Suprapubic skin (tissue), 4 donors: ENCODE results near the gene PPP1R27. TPM values are rescaled to one million over a fixed set of nuclear protein-coding genes. Genes with fewer than 3 reads are reported as not detected.

Source experiments
- DNase-seq, 2 donors: peaks; one replicate each; pipeline ENCODE4 v3.0.0-alpha.2; 2019; ENCODE audit warnings: low spot score in 2 of 2
- H3K27ac ChIP-seq: fragments of 200-600 bp; sonication (generic); one replicate; pipeline ENCODE4 v1.5.1; 2019
- H3K27me3 ChIP-seq: fragments of 200-600 bp; sonication (generic); one replicate; pipeline ENCODE4 v1.5.1; 2019
- H3K36me3 ChIP-seq: fragments of 200-600 bp; sonication (generic); one replicate; pipeline ENCODE4 v1.5.1; 2019
- H3K4me1 ChIP-seq: fragments of 200-600 bp; sonication (generic); one replicate; pipeline ENCODE4 v1.5.1; 2019
- H3K4me3 ChIP-seq: fragments of 200-600 bp; sonication (generic); one replicate; pipeline ENCODE4 v1.5.1; 2019; ENCODE audit warnings: mild to moderate bottlenecking
- H3K9me3 ChIP-seq: fragments of 200-600 bp; sonication (generic); one replicate; pipeline ENCODE4 v1.5.1; 2019
- EP300 ChIP-seq: sonication (generic); formaldehyde crosslinking; IDR thresholded peaks from one replicate; pipeline ENCODE4 v1.6.1; 2017; ENCODE audit warnings: antibody characterized with exemption
- POLR2A ChIP-seq, 2 donors: fragments of 450-650 bp; IDR thresholded peaks; one replicate each; pipeline ENCODE4 v1.6.1; 2017; ENCODE audit warnings: antibody characterized with exemption in 2 of 2, mild to moderate bottlenecking in 2 of 2, moderate library complexity in 2 of 2
- POLR2AphosphoS5 ChIP-seq, 3 donors: sonication (generic); formaldehyde crosslinking; IDR thresholded peaks; one replicate each; pipeline ENCODE4 v1.6.1; 2017; ENCODE audit warnings: antibody characterized with exemption in 3 of 3
- WGBS: methylation state at CpG from one replicate; pipeline ENCODE4 v1.1.5; 2018; 5-methylcytosine and 5-hydroxymethylcytosine counted together
- total RNA-seq, 4 donors: library from RNA; depleted of rRNA; stranded (reverse); fragments of >200 nt; gene quantifications; one replicate each; pipeline ENCODE4 v1.1.0, GENCODE V29; 2016
- TF ChIP-seq, protein P1 (sequence below), 2 donors: fragments of 200-600 bp in 1 of 2; fragments of 450-650 bp in 1 of 2; sonication (generic) in 1 of 2; IDR thresholded peaks; one replicate each; pipeline ENCODE4 v1.5.1; 2016 to 2019; ENCODE audit warnings: antibody characterized with exemption in 2 of 2, mild to moderate bottlenecking in 1 of 2, moderate library complexity in 1 of 2

The PPP1R27 gene
- total RNA-seq, 4 donors from 2014 or later = 1.3 TPM; not detected in 3

DNA sequence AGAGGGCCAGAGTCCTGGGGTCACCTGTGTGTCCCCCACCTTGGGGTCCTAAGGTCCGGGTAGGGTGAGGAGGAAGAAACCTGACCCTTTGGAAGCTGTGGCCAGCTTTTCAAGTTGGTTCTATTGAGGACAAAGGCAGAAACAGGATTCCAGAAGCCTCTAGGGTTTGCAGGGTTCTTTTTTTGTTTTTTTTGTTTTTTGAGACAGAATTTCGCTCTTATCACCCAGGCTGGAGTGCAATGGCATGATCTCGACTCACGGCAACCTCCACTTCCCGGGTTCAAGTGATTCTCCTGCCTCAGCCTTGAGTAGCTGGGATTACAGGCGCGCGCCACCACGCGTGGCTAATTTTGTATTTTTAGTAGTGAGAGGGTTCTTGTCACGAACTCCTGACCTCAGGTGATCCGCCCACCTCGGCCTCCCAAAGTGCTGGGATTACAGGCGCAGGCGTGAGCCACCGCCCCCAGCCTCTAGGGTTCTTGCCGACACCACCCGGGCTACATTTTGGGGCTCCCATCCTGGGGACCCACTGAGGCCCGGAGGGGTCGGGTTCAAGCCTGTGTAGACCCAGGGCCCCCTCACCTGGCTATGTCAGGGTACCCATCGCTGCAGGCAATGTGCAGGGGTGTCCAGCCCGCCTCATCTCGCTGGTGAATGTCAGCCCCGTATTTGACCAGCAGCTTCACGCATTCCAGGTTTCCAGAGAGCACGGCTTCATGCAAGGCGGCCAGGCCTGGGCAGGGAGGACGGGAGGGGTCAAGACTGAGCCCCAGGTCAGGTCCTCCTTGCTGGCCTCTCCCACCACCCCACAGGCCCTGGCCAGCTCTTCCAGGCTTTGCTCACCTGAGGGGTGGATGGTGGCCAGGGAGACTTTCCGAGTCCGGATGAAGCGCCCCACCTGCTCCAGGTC is 674 bp downstream of the PPP1R27 start:
- Histone ChIP-seq H3K4me1 (peaks cover 46% of the 10 kb centered on the region), H3K27ac (no peak overlapping the region), H3K27me3 (no peaks in the 10 kb centered on the region), H3K9me3 (no peaks in the 10 kb centered on the region), H3K4me3 (peak overlapping the region; percentile 60), H3K36me3 (no peaks in the 10 kb centered on the region)
- TF ChIP-seq POLR2AphosphoS5 (IDR thresholded peaks at IDR 0.05) (no peak), EP300 (no peak), POLR2A (IDR thresholded peaks at IDR 0.05) (no peak)
- TF ChIP-seq, protein P1, sequence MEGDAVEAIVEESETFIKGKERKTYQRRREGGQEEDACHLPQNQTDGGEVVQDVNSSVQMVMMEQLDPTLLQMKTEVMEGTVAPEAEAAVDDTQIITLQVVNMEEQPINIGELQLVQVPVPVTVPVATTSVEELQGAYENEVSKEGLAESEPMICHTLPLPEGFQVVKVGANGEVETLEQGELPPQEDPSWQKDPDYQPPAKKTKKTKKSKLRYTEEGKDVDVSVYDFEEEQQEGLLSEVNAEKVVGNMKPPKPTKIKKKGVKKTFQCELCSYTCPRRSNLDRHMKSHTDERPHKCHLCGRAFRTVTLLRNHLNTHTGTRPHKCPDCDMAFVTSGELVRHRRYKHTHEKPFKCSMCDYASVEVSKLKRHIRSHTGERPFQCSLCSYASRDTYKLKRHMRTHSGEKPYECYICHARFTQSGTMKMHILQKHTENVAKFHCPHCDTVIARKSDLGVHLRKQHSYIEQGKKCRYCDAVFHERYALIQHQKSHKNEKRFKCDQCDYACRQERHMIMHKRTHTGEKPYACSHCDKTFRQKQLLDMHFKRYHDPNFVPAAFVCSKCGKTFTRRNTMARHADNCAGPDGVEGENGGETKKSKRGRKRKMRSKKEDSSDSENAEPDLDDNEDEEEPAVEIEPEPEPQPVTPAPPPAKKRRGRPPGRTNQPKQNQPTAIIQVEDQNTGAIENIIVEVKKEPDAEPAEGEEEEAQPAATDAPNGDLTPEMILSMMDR (IDR thresholded peaks at IDR 0.05) = no peak
- DNase-seq = no peak
- WGBS = 83% methylated on average over 23 of the region's 31 CpGs

DNA sequence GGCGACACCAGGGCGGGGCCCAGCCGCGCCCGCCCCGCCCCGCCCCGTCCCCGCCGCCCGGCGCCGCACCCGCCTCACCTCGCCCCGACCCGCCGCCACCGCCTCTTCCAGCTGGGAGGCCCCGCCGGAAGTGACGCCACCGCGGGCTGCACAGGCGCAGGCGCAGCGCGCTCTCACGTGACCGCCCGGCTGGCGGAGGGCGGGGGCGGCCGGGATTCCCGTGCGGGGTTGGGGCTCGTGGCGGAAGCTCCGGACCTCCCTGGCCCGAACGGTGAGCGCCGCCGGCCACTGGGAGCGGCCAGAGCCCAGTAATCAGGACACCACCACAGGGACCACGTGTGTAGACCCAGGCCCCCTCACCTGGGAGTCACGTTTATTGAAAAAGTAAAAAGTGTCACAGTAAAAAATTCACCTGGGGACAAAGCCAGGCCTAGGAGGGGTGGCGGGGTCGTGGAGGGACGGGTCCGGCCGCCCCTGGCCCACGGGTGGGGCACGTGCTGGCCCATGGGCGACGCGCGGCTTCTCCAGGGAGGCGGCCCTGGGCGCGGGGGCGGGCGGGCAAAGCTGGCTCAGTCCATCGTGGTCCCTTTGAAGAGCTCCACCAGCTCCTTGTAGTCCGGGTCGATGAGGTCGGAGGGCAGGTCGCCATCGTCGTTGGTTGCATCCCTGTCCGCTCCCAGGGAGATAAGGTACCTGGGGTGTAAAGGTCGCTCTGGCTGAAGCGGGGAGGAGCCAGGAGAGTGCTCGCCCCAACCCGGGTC is 1.5 kb downstream of the PPP1R27 start, which contains the start of gene MCRIP1:
MCRIP1 (minus strand) TSS at position 132 of the 761 bp plus-strand sequence. CDS start 8,785 bp downstream, outside the sequence.
- DNase-seq = peak; percentile 96 to 97
- H3K4me1 ChIP-seq = peaks cover 47% of the 10 kb centered on the region
- TF ChIP-seq POLR2A (IDR thresholded peaks at IDR 0.05) (peak; percentile 75 to 82), POLR2AphosphoS5 (IDR thresholded peaks at IDR 0.05) (peak; percentile 47 to 55 (median 51)), EP300 (no peak)
- TF ChIP-seq, protein P1 (IDR thresholded peaks at IDR 0.05) = no peak
- peak within 1 kb of the TSS; percentile 60 for H3K4me3 ChIP-seq
- H3K27me3 ChIP-seq = no peaks in the 10 kb centered on the region
- no peaks in the 10 kb centered on the region for H3K9me3 ChIP-seq
- no peaks in the 10 kb centered on the region for H3K36me3 ChIP-seq
- H3K27ac ChIP-seq = peak within 1 kb of the TSS; percentile 88
- under 1% methylated on average over 22 of the region's 76 CpGs for WGBS

DNA sequence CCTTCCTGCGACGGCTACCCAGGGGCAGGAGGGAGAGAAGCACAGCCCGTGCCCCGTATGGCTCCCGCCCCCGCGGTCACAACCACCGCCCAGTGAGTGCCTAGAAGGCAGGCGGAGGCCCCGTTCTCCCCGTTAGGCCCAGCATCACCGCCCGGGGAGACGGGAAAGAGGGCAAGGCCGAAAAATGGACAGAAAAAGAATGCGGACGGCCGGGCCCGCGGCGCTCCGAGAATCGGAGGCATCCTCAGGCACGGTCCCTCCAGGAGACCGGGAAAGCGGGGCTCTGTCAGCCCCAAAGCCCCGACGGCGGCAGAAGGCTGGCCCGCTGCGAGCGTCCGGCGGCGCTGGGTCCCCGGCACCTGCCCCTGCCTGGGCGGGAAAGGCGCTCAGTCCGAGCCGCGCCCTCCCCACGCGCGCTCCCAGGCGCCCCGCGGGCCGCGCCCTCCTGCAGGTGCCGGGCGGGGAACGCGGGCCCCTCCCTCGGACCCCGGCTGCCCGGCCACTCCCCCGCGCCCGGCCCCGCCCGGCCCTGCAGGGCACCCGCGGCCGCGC is 2.2 kb downstream of the PPP1R27 start:
- Histone ChIP-seq H3K27ac (peak overlapping the region; percentile 84), H3K9me3 (no peaks in the 10 kb centered on the region), H3K36me3 (no peaks in the 10 kb centered on the region), H3K27me3 (no peaks in the 10 kb centered on the region), H3K4me1 (peaks cover 49% of the 10 kb centered on the region), H3K4me3 (peak overlapping the region; percentile 60)
- TF ChIP-seq, protein P1 (IDR thresholded peaks at IDR 0.05) = no peak
- no peak for DNase-seq
- under 1% methylated on average over 15 of the region's 65 CpGs for WGBS

DNA sequence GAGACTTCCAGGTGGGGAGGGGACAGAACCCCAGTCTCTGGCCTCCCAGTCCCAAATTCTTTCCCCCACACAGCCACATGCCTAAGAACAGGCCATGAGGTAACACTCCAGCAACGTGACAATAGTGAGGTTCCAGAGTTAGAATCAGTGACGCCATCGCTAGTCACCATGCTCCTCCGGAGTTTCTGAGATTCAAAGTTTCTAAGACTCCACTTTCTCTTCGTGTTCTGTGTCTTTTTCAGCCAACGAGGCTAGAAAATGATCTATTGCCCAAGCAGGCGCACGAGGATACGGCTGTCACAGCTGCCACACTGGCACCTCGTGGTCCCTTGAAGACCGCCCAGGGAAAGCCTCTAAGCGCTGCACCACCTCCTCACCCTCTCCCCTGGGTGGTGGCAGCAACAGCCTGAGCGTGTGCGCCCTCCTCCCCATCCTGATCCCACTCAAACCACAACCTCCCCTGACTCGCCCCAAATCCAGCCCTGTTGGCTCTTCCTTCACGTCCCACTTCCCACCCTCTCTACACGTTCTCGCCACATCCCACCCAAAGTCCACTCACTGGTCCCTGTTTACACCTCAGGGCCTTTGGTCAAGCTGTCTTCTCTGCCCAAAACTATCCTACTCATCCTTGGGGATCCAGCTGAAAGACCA is 2.8 kb downstream of the PPP1R27 start:
- peak overlapping the region; percentile 84 for H3K27ac ChIP-seq
- TF ChIP-seq POLR2AphosphoS5 (IDR thresholded peaks at IDR 0.05) = no peak
- TF ChIP-seq, protein P1 (IDR thresholded peaks at IDR 0.05) = no peak
- no peak for TF ChIP-seq EP300
- TF ChIP-seq POLR2A (IDR thresholded peaks at IDR 0.05) = no peak
- no peaks in the 10 kb centered on the region for H3K27me3 ChIP-seq
- DNase-seq = no peak
- H3K4me3 ChIP-seq = peak overlapping the region; percentile 60
- 11% methylated on average over 18 of the region's 18 CpGs for WGBS
- H3K9me3 ChIP-seq = no peaks in the 10 kb centered on the region
- no peaks in the 10 kb centered on the region for H3K36me3 ChIP-seq
- peaks cover 49% of the 10 kb centered on the region for H3K4me1 ChIP-seq
